ENCODE data around the gene EN2. TPM values are rescaled to one million over a fixed set of nuclear protein-coding genes. Genes with fewer than 3 reads are reported as not detected.
A peak's percentile ranks its signal among the peaks of the same experiment; 100 is the strongest.

Gene EN2
- total RNA-seq, 2 donors from 2014 or later: not detected

GRCh38 chr7:155490697-155491628, 33.0 kb downstream of the EN2 start:
- ATAC-seq: peak; percentile 91
- intact Hi-C loops (cut with DNase I, micrococcal nuclease): no loop called here
- DNase-seq: peak; percentile 62 to 70

GRCh38 chr7:155491812-155492211, 33.9 kb downstream of the EN2 start:
- ATAC-seq (no peak), DNase-seq (no peak)
- intact Hi-C loops (cut with DNase I, micrococcal nuclease): no loop called here

GRCh38 chr7:155493744-155494538, 36.0 kb downstream of the EN2 start:
- DNase-seq: no peak
- no peak for ATAC-seq
- intact Hi-C loops (cut with DNase I, micrococcal nuclease): no loop called here

- intact Hi-C loops (cut with DNase I, micrococcal nuclease): no loop called here
- no peak for DNase-seq
- no peak for ATAC-seq
Observed at GRCh38 chr7:155494551-155494950, 36.6 kb downstream of the EN2 start.

- no peak for DNase-seq
- no peak for ATAC-seq
- intact Hi-C loops (cut with DNase I, micrococcal nuclease): no loop called here
Observed at GRCh38 chr7:155495440-155496248, 37.7 kb downstream of the EN2 start.

- DNase-seq: no peak
- ATAC-seq: no peak
- intact Hi-C loops (cut with DNase I, micrococcal nuclease): no loop called here
Observed at GRCh38 chr7:155496267-155497005, 38.5 kb downstream of the EN2 start.

- intact Hi-C loops (cut with DNase I, micrococcal nuclease): no loop called here
- no peak for DNase-seq
- no peak for ATAC-seq
Observed at GRCh38 chr7:155497149-155497901, 39.4 kb downstream of the EN2 start.

GRCh38 chr7:155505422-155505793, 47.5 kb downstream of the EN2 start:
- DNase-seq (no peak), ATAC-seq (no peak)
- intact Hi-C loops (cut with DNase I, micrococcal nuclease): no loop called here

- ATAC-seq (no peak), DNase-seq (no peak)
- intact Hi-C loops (cut with DNase I, micrococcal nuclease): no loop called here
Observed at GRCh38 chr7:155506854-155507337, 49.0 kb downstream of the EN2 start.

- intact Hi-C loops (cut with DNase I, micrococcal nuclease): no loop called here
- DNase-seq: no peak
- no peak for ATAC-seq
Observed at GRCh38 chr7:155507576-155507975, 49.6 kb downstream of the EN2 start.

GRCh38 chr7:155508376-155509358, 50.7 kb downstream of the EN2 start:
- no peak for ATAC-seq
- DNase-seq: no peak
- intact Hi-C loops (cut with DNase I, micrococcal nuclease): no loop called here

- no peak for DNase-seq
- ATAC-seq: no peak
- intact Hi-C loops (cut with DNase I, micrococcal nuclease): no loop called here
Observed at GRCh38 chr7:155509359-155509724, 51.4 kb downstream of the EN2 start.

GRCh38 chr7:155509725-155510551, 52.0 kb downstream of the EN2 start:
- DNase-seq: no peak
- intact Hi-C loops (cut with DNase I, micrococcal nuclease): no loop called here
- peak; percentile 22 for ATAC-seq

GRCh38 chr7:155510975-155511701, 53.2 kb downstream of the EN2 start:
- ATAC-seq (no peak), DNase-seq (no peak)
- intact Hi-C loops (cut with DNase I, micrococcal nuclease): no loop called here

GRCh38 chr7:155511702-155511996, 53.7 kb downstream of the EN2 start:
- ATAC-seq: no peak
- no peak for DNase-seq
- intact Hi-C loops (cut with DNase I, micrococcal nuclease): no loop called here
